Measurements from ENCODE around the gene UIMC1. TPM values are rescaled to one million over a fixed set of nuclear protein-coding genes. Genes with fewer than 3 reads are reported as not detected.

The UIMC1 gene
- total RNA-seq, 4 donors from 2014 or later, result 12.3 to 93.2 (median 50.0) TPM

GRCh38 chr5:177024559-177024958, 18.0 kb upstream of the UIMC1 start:
- H3K4me1 ChIP-seq, result peaks cover 0 to 4% of the 10 kb centered on the region in 2 donors
- no peak for TF ChIP-seq POLR2A (IDR thresholded peaks at IDR 0.05)
- TF ChIP-seq, protein P1, sequence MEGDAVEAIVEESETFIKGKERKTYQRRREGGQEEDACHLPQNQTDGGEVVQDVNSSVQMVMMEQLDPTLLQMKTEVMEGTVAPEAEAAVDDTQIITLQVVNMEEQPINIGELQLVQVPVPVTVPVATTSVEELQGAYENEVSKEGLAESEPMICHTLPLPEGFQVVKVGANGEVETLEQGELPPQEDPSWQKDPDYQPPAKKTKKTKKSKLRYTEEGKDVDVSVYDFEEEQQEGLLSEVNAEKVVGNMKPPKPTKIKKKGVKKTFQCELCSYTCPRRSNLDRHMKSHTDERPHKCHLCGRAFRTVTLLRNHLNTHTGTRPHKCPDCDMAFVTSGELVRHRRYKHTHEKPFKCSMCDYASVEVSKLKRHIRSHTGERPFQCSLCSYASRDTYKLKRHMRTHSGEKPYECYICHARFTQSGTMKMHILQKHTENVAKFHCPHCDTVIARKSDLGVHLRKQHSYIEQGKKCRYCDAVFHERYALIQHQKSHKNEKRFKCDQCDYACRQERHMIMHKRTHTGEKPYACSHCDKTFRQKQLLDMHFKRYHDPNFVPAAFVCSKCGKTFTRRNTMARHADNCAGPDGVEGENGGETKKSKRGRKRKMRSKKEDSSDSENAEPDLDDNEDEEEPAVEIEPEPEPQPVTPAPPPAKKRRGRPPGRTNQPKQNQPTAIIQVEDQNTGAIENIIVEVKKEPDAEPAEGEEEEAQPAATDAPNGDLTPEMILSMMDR (IDR thresholded peaks at IDR 0.05), result no peak
- H3K27me3 ChIP-seq, result no peaks in the 10 kb centered on the region
- no peaks in the 10 kb centered on the region for H3K9me3 ChIP-seq
- DNase-seq, result no peak
- H3K4me3 ChIP-seq, result no peak overlapping the region
- intact Hi-C loops (cut with DNase I; ENCODE audit: low total_unique reads), result no loop called here
- H3K27ac ChIP-seq, result no peak overlapping the region
- no peaks in the 10 kb centered on the region for H3K36me3 ChIP-seq

- Histone ChIP-seq H3K9me3 (no peaks in the 10 kb centered on the region), H3K27me3 (no peaks in the 10 kb centered on the region), H3K4me1 (peaks cover 0 to 4% of the 10 kb centered on the region in 2 donors), H3K27ac (peak overlapping the region; percentile 85 to 89), H3K4me3 (peak overlapping the region; percentile 59 to 72), H3K36me3 (no peaks in the 10 kb centered on the region)
- TF ChIP-seq, protein P1 (IDR thresholded peaks at IDR 0.05), result no peak
- no peak for TF ChIP-seq POLR2A (IDR thresholded peaks at IDR 0.05)
- intact Hi-C loops (cut with DNase I; ENCODE audit: low total_unique reads), result no loop called here
- DNase-seq, result no peak
These were observed 16.7 kb upstream of the UIMC1 start for GRCh38 chr5:177023303-177023664.

DNA sequence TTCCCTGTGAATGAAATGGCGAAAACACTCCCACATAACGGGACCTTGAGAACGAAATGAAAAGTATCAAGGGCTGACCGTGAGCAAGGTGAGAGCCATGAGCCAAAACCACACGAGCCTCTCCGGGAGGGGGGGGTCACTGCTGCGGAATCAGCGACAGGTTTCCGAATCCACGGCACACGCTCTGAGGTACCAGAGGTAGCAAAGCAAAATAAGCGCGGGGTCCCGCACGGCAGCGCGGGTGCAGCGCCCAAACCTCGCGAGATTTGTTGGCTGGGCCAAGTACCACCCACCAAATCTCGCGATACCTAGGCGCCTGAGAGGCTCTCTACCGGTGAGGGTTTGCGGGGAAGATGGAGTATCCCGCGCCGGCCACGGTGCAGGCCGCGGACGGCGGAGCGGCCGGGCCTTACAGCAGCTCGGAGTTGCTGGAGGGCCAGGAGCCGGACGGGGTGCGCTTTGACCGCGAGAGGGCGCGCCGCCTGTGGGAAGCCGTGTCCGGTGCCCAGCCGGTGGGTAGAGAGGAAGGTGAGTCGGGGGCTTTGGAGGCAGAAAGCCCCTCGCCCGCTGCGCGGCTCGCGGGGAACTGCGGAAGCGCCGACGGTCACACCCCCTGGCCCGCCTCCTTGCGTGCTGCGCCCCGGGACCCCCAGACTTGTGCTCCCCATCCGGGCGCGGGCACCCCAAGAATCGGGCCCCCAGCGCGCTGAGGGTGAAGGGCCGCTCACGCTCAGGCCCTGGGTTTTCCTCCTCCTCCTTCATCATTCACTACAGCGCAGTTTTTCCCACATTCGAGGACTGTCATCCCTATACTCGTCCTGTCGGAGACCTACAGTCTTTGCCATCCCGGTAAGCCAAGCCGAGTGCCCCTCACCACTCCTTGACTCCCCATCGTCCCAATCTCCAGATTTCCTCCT, 16.1 kb upstream of the UIMC1 start, which contains the start of gene ZNF346:
TSS of gene ZNF346 (plus strand) at position 311 of the 917 bp plus-strand sequence. CDS start at position 354, 43 bp downstream.
- TF ChIP-seq POLR2A (IDR thresholded peaks at IDR 0.05), result peak; percentile 53 to 65
- TF ChIP-seq, protein P1 (IDR thresholded peaks at IDR 0.05), result peak; percentile 54 to 64 (median 60)
- intact Hi-C loops (cut with DNase I; ENCODE audit: low total_unique reads), result no loop called here
- no peaks in the 10 kb centered on the region for H3K27me3 ChIP-seq

GRCh38 chr5:177020033-177020432, 13.5 kb upstream of the UIMC1 start:
- TF ChIP-seq, protein P1 (IDR thresholded peaks at IDR 0.05), result no peak
- no peak for TF ChIP-seq POLR2A (IDR thresholded peaks at IDR 0.05)
- Histone ChIP-seq H3K36me3 (no peaks in the 10 kb centered on the region), H3K4me1 (peaks cover 0 to 4% of the 10 kb centered on the region in 2 donors), H3K27me3 (no peaks in the 10 kb centered on the region), H3K27ac (no peak overlapping the region), H3K9me3 (no peaks in the 10 kb centered on the region), H3K4me3 (no peak overlapping the region)
- no peak for DNase-seq
- intact Hi-C loops (cut with DNase I; ENCODE audit: low total_unique reads), result no loop called here

More for the DNA sequence above, 16.1 kb upstream of the UIMC1 start, which contains the start of gene ZNF346:
- peak; percentile 89 to 94 for DNase-seq
- H3K27ac ChIP-seq, result peak within 1 kb of the TSS; percentile 85 to 89
- H3K4me3 ChIP-seq, result peak within 1 kb of the TSS; percentile 59 to 72
- no peaks in the 10 kb centered on the region for H3K36me3 ChIP-seq
- H3K4me1 ChIP-seq, result peaks cover 0 to 4% of the 10 kb centered on the region in 2 donors
- H3K9me3 ChIP-seq, result no peaks in the 10 kb centered on the region

- Histone ChIP-seq H3K4me1 (peaks cover 0 to 4% of the 10 kb centered on the region in 2 donors), H3K27me3 (no peaks in the 10 kb centered on the region), H3K27ac (no peak overlapping the region), H3K4me3 (no peak overlapping the region), H3K36me3 (no peaks in the 10 kb centered on the region), H3K9me3 (no peaks in the 10 kb centered on the region)
- intact Hi-C loops (cut with DNase I; ENCODE audit: low total_unique reads), result no loop called here
- no peak for DNase-seq
- TF ChIP-seq POLR2A (IDR thresholded peaks at IDR 0.05), result no peak
- TF ChIP-seq, protein P1 (IDR thresholded peaks at IDR 0.05), result no peak
These were observed 11.8 kb upstream of the UIMC1 start for GRCh38 chr5:177018341-177018740.
